Astrocyte (in vitro differentiated cells and primary cell): ENCODE data around the gene BMF. TPM values are rescaled to one million over a fixed set of nuclear protein-coding genes. Genes with fewer than 3 reads are reported as not detected.

ENCODE experiments used
- DNase-seq: peaks from one replicate; pipeline ENCODE4 v3.0.0-alpha.2; 2010; ENCODE audit warnings: low read depth
- FAIRE-seq: peaks from 2 replicates; lab custom pipeline; 2011; peaks lifted over from hg19 to GRCh38; lab: Jason Lieb, UNC
- H2AFZ ChIP-seq: 2 replicates; pipeline ENCODE4 v1.6.0; 2012; ENCODE audit warnings: low read depth, low read length, inconsistent platforms
- H3K27ac ChIP-seq: 2 replicates; pipeline ENCODE4 v1.5.1; 2011; ENCODE audit warnings: low read depth, low read length, inconsistent platforms
- H3K27me3 ChIP-seq: 2 replicates; pipeline ENCODE4 v1.6.0; 2011; ENCODE audit warnings: low read length, inconsistent platforms; ENCODE audit not compliant: insufficient read depth
- H3K36me3 ChIP-seq: 2 replicates; pipeline ENCODE4 v1.5.1; 2011; ENCODE audit warnings: low read length, inconsistent platforms; ENCODE audit not compliant: insufficient read depth
- H3K4me1 ChIP-seq: 2 replicates; pipeline ENCODE4 v1.5.1; 2011; ENCODE audit warnings: low read length, inconsistent platforms; ENCODE audit not compliant: insufficient read depth
- H3K4me2 ChIP-seq: 2 replicates; pipeline ENCODE4 v1.6.0; 2012; ENCODE audit warnings: low read length, inconsistent platforms
- H3K4me3 ChIP-seq: 2 replicates; pipeline ENCODE4 v1.5.1; 2011; ENCODE audit warnings: low read depth, mild to moderate bottlenecking, low read length, inconsistent platforms; ENCODE audit not compliant: insufficient read depth
- H3K79me2 ChIP-seq: 2 replicates; pipeline ENCODE4 v1.6.0; 2012; ENCODE audit warnings: mild to moderate bottlenecking, low read length, inconsistent platforms; ENCODE audit not compliant: insufficient read depth
- H3K9ac ChIP-seq: 2 replicates; pipeline ENCODE4 v1.6.0; 2012; ENCODE audit warnings: mild to moderate bottlenecking, low read length, inconsistent platforms
- H3K9me3 ChIP-seq: 2 replicates; pipeline ENCODE4 v1.5.1; 2012; ENCODE audit warnings: low read depth, mild to moderate bottlenecking, low read length, inconsistent platforms; ENCODE audit not compliant: insufficient read depth
- H4K20me1 ChIP-seq: 2 replicates; pipeline ENCODE4 v1.6.0; 2012; ENCODE audit warnings: low read length, inconsistent platforms; ENCODE audit not compliant: insufficient read depth
- H3K27ac Mint-ChIP-seq: one replicate; pipeline ENCODE4 v1.8.0; 2021; ENCODE audit warnings: mild to moderate bottlenecking, mixed read lengths; ENCODE audit not compliant: unreplicated experiment
- H3K27me3 Mint-ChIP-seq: one replicate; pipeline ENCODE4 v1.8.0; 2021; ENCODE audit warnings: low read depth, mixed read lengths; ENCODE audit not compliant: unreplicated experiment
- H3K36me3 Mint-ChIP-seq: one replicate; pipeline ENCODE4 v1.8.0; 2021; ENCODE audit warnings: low read depth, mixed read lengths; ENCODE audit not compliant: unreplicated experiment
- H3K4me1 Mint-ChIP-seq: one replicate; pipeline ENCODE4 v1.8.0; 2021; ENCODE audit warnings: low read depth, mixed read lengths; ENCODE audit not compliant: unreplicated experiment
- H3K4me3 Mint-ChIP-seq: one replicate; pipeline ENCODE4 v1.8.0; 2021; ENCODE audit warnings: mild to moderate bottlenecking, moderate library complexity, mixed read lengths; ENCODE audit not compliant: unreplicated experiment
- H3K9me3 Mint-ChIP-seq: one replicate; pipeline ENCODE4 v1.8.0; 2021; ENCODE audit warnings: mild to moderate bottlenecking, mixed read lengths; ENCODE audit not compliant: unreplicated experiment
- CTCF ChIP-seq: IDR thresholded peaks from 2 replicates; pipeline ENCODE4 v1.5.1; 2011; ENCODE audit warnings: low read depth, mild to moderate bottlenecking, inconsistent platforms, low read length, moderate library complexity; ENCODE audit not compliant: insufficient read depth
- EZH2 ChIP-seq: IDR thresholded peaks from 2 replicates; pipeline ENCODE4 v1.6.1; 2012; ENCODE audit warnings: mild to moderate bottlenecking, low read length, inconsistent platforms; ENCODE audit not compliant: insufficient read depth
- total RNA-seq: library from RNA; stranded (reverse); gene quantifications from 2 replicates; pipeline ENCODE4 v1.2.1, GENCODE V29; 2021

Gene BMF
- total RNA-seq, 1 donor from 2014 or later = 31.8 TPM

- peaks cover 71% of the 10 kb centered on the region for H3K4me1 ChIP-seq
- H3K27ac ChIP-seq = peak overlapping the region; percentile 53
- H3K79me2 ChIP-seq = no peaks in the 10 kb centered on the region
- no peaks in the 10 kb centered on the region for H3K27me3 ChIP-seq
- H3K4me2 ChIP-seq = peak overlapping the region; percentile 67
- H3K4me3 ChIP-seq = no peak overlapping the region
- FAIRE-seq (no peak), DNase-seq (peak; percentile 71)
- no peaks in the 10 kb centered on the region for H3K36me3 ChIP-seq
- peaks cover 3% of the 10 kb centered on the region for H3K9me3 Mint-ChIP-seq
- H3K4me3 Mint-ChIP-seq = peak overlapping the region; percentile 57
- peak overlapping the region; percentile 53 for H2AFZ ChIP-seq
- peak overlapping the region; percentile 90 for H3K27ac Mint-ChIP-seq
- H3K9ac ChIP-seq = peak overlapping the region; percentile 64
- TF ChIP-seq EZH2 (no peak), CTCF (no peak)
- no peaks in the 10 kb centered on the region for H3K27me3 Mint-ChIP-seq
- no peaks in the 10 kb centered on the region for H3K9me3 ChIP-seq
- H3K36me3 Mint-ChIP-seq = peaks cover 12% of the 10 kb centered on the region
- no peaks in the 10 kb centered on the region for H4K20me1 ChIP-seq
- H3K4me1 Mint-ChIP-seq = peaks cover 79% of the 10 kb centered on the region
These were observed 5.5 kb downstream of the BMF start for GRCh38 chr15:40102897-40103858.

GRCh38 chr15:40100947-40101905 is 7.5 kb downstream of the BMF start:
- H3K9ac ChIP-seq = no peak overlapping the region
- Mint-ChIP-seq H3K4me3 (peak overlapping the region; percentile 67), H3K36me3 (peaks cover 12% of the 10 kb centered on the region)

More at GRCh38 chr15:40100947-40101905, 7.5 kb downstream of the BMF start:
- Histone ChIP-seq H3K27ac (no peak overlapping the region), H2AFZ (no peak overlapping the region), H3K4me3 (no peak overlapping the region), H3K4me2 (no peak overlapping the region), H4K20me1 (no peaks in the 10 kb centered on the region), H3K9me3 (no peaks in the 10 kb centered on the region), H3K4me1 (peaks cover 73% of the 10 kb centered on the region), H3K79me2 (no peaks in the 10 kb centered on the region), H3K36me3 (no peaks in the 10 kb centered on the region), H3K27me3 (no peaks in the 10 kb centered on the region)
- Mint-ChIP-seq H3K27me3 (no peaks in the 10 kb centered on the region), H3K27ac (peak overlapping the region; percentile 6), H3K9me3 (peaks cover 3% of the 10 kb centered on the region), H3K4me1 (peaks cover 82% of the 10 kb centered on the region)
- TF ChIP-seq EZH2 (no peak), CTCF (no peak)
- DNase-seq (no peak), FAIRE-seq (no peak)
